GM12873 (cell line): Measurements from ENCODE around the gene KCNJ1.
A peak's percentile ranks its signal among the peaks of the same experiment; 100 is the strongest.

Experiments used
- TF ChIP-seq, protein P1 (sequence below): IDR thresholded peaks from 2 replicates; pipeline ENCODE4 v1.5.1; 2012; ENCODE audit warnings: low read depth, mild to moderate bottlenecking, moderate library complexity, low read length, control low read depth; ENCODE audit not compliant: insufficient read depth; ENCODE audit errors: missing control alignments

Gene KCNJ1

DNA sequence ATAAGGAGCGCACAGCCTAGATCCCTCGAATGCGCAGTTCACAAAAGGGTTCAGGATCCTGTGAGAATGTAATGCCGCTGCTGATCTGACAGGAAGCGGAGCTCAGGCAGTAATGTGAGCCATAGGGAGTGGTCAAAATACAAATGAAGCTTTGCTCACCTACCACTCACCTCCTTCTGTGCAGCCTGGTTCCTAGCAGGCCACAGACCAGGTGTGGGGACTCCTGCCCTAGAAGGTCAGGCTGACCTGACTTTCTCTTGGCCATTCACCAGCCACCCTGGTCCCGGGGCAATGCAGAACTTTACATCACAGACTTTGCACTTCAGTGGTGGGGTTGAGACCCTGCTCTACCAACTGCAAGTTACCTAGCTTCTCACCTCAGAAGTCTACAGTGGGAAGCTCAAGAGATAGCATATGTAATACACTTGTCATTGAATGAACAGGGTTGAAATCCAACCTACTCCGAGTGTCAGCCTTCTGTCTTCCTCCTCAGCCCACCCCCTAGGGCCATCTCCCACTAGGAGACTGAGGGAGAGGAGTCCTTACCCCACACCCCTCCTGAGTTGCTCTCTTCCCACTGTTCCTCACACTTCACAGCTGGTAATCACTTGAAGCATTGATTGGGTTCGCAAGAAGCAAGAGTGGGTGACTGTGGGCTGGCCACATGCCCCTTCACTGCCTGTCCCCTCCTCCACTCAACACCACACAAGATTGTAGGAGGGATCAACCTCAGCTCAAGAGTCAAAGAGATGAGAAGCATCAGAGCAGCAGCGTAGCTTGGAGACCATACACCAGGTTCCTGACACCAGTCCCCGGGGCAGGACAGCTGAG is 2.0 kb upstream of the KCNJ1 start:
- TF ChIP-seq, protein P1, sequence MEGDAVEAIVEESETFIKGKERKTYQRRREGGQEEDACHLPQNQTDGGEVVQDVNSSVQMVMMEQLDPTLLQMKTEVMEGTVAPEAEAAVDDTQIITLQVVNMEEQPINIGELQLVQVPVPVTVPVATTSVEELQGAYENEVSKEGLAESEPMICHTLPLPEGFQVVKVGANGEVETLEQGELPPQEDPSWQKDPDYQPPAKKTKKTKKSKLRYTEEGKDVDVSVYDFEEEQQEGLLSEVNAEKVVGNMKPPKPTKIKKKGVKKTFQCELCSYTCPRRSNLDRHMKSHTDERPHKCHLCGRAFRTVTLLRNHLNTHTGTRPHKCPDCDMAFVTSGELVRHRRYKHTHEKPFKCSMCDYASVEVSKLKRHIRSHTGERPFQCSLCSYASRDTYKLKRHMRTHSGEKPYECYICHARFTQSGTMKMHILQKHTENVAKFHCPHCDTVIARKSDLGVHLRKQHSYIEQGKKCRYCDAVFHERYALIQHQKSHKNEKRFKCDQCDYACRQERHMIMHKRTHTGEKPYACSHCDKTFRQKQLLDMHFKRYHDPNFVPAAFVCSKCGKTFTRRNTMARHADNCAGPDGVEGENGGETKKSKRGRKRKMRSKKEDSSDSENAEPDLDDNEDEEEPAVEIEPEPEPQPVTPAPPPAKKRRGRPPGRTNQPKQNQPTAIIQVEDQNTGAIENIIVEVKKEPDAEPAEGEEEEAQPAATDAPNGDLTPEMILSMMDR: no peak

GRCh38 chr11:128865490-128865889 is 1.6 kb downstream of the KCNJ1 start:
- TF ChIP-seq, protein P1: no peak

DNA sequence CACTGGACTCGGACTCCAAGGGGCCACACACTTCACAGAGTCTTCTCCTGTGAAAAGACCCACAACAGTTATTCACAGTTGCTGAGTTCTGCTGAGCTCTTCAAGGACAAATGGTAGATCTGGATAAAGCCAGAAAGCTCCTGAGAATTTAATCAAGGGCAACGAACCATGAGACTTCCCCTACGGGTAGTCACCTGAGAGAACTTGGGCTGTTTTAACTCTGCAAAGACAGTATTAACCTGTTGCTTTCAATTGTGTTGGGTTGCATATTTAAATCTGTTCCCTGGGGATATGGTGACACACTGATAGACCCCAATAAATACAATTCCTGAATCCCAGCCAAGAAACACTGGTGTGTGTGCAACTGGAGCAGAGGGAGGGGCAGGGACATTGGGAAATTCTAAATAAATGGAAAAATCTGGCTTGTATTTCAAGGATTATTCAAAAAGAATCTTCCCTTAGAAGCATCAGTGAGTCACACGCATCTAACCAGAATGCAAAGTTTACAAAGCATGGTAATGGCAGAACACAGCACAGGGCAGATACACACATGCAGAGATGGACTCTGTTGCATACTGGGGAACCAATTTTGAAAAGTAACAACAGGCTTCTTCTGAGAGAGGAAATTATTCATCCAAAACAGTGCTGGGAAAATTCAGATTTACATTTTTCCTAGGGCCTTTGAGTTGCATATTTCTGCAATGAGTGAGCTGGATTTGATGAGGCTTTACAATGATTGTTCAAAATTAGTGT is 4.0 kb downstream of the KCNJ1 start:
- TF ChIP-seq, protein P1: no peak

DNA sequence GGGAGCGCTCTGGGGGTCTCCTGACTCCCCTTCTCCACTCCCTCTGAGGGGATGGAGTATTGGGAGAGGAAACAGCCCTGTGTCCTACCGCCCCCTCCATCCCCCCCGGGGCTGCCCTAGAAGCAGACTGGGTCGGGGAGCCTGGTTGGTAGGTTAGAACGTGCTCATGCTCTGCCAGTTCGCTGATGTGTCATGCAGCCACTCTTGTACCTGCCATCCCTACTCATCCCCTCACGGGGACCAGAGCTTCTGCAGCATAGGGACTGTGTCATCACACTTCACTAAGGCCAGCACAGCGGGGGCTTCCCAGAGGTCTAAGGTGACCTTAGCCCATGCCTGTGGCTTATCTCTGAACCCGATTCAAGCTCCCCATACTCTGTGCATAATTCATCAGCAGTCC is 4.7 kb downstream of the KCNJ1 start:
- TF ChIP-seq, protein P1: no peak

DNA sequence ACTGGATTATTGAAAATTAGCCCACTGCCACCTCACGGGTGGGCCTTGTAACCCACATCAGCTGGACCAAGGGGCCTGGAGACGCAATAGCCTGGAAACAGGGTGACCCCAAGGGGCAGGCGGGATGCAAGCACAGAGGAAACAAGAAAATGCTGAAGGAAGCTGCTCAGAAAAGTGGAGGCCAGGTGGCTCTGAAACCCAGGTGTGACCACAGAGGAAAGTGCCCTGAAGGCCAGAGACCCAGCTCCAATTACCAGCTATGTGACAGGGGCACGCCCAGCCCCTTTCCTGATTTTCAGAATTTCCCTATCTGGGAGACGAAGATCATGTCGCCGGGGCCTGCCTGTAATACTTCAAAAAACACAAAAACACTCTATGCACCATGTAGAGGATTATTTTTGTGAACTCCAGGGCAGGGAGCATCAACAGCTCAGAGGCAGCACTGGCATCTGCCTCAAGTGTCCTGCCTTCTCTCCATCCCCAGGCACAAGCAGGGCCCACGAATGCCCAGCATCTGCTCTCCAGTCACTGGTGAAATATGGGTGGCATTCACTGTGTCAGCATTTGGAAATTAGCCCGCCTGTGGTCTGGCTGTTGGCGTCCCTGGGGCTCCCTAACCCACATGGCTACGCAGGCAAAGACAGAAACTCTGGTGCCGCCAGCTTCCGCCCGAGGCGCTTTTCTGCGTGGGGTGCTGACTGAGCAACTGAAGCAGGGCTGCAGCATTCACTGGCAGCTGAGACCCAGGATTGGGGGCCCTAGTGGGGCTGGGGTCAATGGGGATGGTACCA is 6.3 kb downstream of the KCNJ1 start:
- TF ChIP-seq, protein P1: no peak

- TF ChIP-seq, protein P1: peak; percentile 95
These were observed 7.3 kb downstream of the KCNJ1 start for GRCh38 chr11:128859563-128860441.
